MM.1S (cell line): ENCODE measurements around the gene CCDC117.

Source experiments
- DNase-seq: peaks from one replicate; pipeline ENCODE4 v3.0.0-alpha.2; 2015
- H2AFZ ChIP-seq: fragments of 300-600 bp; sonication (generic); 2 replicates; pipeline ENCODE4 v1.6.0; 2016; ENCODE audit warnings: antibody characterized with exemption, low read length
- H3F3A ChIP-seq: fragments of 300-600 bp; sonication (generic); 2 replicates; pipeline ENCODE4 v1.6.1; 2016; ENCODE audit warnings: mild to moderate bottlenecking, antibody characterized with exemption, low read length, moderate library complexity, mixed read lengths; ENCODE audit not compliant: insufficient read depth
- H3K27ac ChIP-seq: fragments of 300-600 bp; sonication (generic); 2 replicates; pipeline ENCODE4 v1.5.1; 2016; ENCODE audit warnings: mild to moderate bottlenecking, low read length
- H3K27me3 ChIP-seq: fragments of 300-600 bp; sonication (generic); replicated peaks from 2 replicates; pipeline ENCODE4 v1.6.0; 2016; ENCODE audit warnings: low read length; ENCODE audit not compliant: insufficient read depth
- H3K36me3 ChIP-seq: fragments of 300-600 bp; sonication (generic); replicated peaks from 2 replicates; pipeline ENCODE4 v1.6.1; 2016; ENCODE audit warnings: mild to moderate bottlenecking, low read length, mixed read lengths; ENCODE audit not compliant: insufficient read depth
- H3K4me1 ChIP-seq: fragments of 300-600 bp; sonication (generic); 2 replicates; pipeline ENCODE4 v1.6.1; 2016; ENCODE audit warnings: low read length, mixed read lengths
- H3K4me2 ChIP-seq: fragments of 300-600 bp; sonication (generic); 2 replicates; pipeline ENCODE4 v1.6.0; 2016; ENCODE audit warnings: low read depth, low read length
- H3K4me3 ChIP-seq: fragments of 300-600 bp; sonication (generic); 2 replicates; pipeline ENCODE4 v1.5.1; 2016; ENCODE audit warnings: low read length, mixed read lengths
- H3K79me2 ChIP-seq: fragments of 300-600 bp; sonication (generic); 2 replicates; pipeline ENCODE4 v1.6.1; 2016; ENCODE audit warnings: mixed run types, low read length, mixed read lengths
- H3K9ac ChIP-seq: fragments of 300-600 bp; sonication (generic); 2 replicates; pipeline ENCODE4 v1.6.1; 2016; ENCODE audit warnings: low read length, mixed read lengths
- H3K9me2 ChIP-seq: fragments of 300-600 bp; sonication (generic); replicated peaks from 2 replicates; pipeline ENCODE4 v1.6.1; 2016; ENCODE audit warnings: mild to moderate bottlenecking, low read length, mixed read lengths; ENCODE audit not compliant: insufficient read depth
- H3K9me3 ChIP-seq: fragments of 300-600 bp; sonication (generic); replicated peaks from 2 replicates; pipeline ENCODE4 v1.6.1; 2016; ENCODE audit warnings: mild to moderate bottlenecking, low read length, mixed read lengths; ENCODE audit not compliant: insufficient read depth
- H4K20me1 ChIP-seq: fragments of 300-600 bp; sonication (generic); 2 replicates; pipeline ENCODE4 v1.6.1; 2016; ENCODE audit warnings: mild to moderate bottlenecking, low read length, moderate library complexity, mixed read lengths; ENCODE audit not compliant: insufficient read depth
- CTCF ChIP-seq: fragments of 300-600 bp; sonication (generic); IDR thresholded peaks from 2 replicates; pipeline ENCODE4 v1.5.1; 2016; ENCODE audit warnings: antibody characterized with exemption, low read length, mixed read lengths
- EZH2 ChIP-seq: fragments of 300-600 bp; sonication (generic); optimal IDR thresholded peaks from 2 replicates; pipeline ENCODE3; 2017; ENCODE audit warnings: low read depth, mild to moderate bottlenecking, antibody characterized with exemption, low read length, mixed read lengths
- EZH2phosphoT487 ChIP-seq: fragments of 300-600 bp; sonication (generic); IDR thresholded peaks from 2 replicates; pipeline ENCODE4 v1.6.1; 2018; ENCODE audit warnings: antibody characterized with exemption, low read length

Gene CCDC117

DNA sequence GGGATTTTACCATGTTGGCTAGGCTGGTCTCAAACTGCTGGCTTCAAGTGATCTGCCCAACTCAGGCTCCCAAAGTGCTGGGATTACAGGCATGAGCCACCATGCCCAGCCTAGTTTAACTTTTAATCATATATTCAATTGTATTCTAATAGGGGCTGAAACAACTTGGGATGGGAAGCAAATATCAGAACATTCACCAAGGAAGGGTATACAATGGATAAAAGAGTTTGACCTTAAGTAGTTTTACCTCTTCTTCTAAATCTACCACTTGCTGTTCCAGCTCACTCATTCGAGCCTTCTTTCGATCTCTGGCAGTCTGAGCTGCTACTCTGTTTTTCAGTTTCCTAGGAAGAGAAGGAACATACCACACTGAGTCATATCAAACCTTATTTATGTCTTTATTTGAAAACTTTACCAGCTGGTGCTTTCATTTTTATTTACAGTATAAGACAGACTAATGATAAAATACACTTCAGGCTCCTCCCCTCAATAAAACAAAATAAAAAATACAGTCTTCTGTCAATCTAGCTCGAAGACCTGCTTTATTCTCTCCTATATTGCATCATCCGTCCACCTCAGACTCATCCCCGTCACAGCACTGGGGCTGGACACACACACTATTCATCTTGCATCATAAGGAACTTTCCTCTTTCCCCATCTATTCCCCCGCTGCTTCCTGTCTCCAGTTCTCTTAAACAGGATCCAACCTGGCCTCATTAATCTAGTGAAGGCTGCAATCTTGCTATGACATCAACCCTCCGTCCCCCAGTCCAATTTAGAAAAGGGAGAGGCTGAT, 26.5 kb downstream of the CCDC117 start:
- no peaks in the 10 kb centered on the region for H3K9me3 ChIP-seq
- H3K36me3 ChIP-seq, result peaks cover 23% of the 10 kb centered on the region
- H2AFZ ChIP-seq, result no peak overlapping the region
- peaks cover 83% of the 10 kb centered on the region for H3K79me2 ChIP-seq
- no peak for TF ChIP-seq CTCF
- TF ChIP-seq EZH2phosphoT487, result no peak
- no peak for TF ChIP-seq EZH2
- peak; percentile 53 for DNase-seq
- H3F3A ChIP-seq, result peaks cover 87% of the 10 kb centered on the region
- peak overlapping the region; percentile 96 for H3K27ac ChIP-seq
- H4K20me1 ChIP-seq, result peaks cover 17% of the 10 kb centered on the region
- H3K27me3 ChIP-seq, result no peaks in the 10 kb centered on the region
- peak overlapping the region; percentile 77 for H3K4me3 ChIP-seq
- peak overlapping the region; percentile 100 for H3K9ac ChIP-seq
- no peaks in the 10 kb centered on the region for H3K9me2 ChIP-seq
- H3K4me1 ChIP-seq, result peaks cover 50% of the 10 kb centered on the region
- H3K4me2 ChIP-seq, result peak overlapping the region; percentile 62

DNA sequence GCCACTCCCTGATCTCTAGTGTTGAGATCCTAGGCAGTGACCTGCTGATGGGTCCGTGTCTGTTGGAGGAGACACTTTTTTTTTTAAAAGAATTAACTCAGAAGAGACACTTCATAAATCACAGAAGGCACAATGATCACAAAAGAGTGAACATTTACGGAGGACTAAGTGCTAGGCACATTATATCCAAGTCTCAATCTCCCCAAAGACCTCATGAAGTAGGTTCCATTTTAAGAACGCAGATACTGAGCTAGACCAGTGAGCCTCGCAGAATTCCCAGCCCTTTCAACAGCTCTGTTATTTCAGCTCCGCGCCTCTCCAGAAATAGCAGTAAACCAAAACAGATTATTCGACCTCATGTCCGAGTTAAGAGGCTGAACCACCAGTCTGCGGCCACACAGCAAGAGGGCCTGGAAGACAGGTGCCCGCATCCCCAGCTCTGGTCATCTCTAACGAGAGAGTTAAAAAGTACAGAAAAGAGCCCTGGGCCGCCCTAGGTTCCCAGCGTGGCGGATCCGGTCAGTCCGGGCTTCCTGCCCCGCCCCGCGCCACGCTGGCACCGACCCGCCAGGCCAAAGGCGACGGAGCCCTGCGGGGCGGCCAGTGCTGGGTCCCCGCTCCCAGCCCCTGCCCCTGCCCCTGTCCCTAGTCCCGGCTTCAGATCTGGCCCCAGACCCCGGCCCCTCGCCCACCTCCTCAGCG, 27.3 kb downstream of the CCDC117 start:
- Histone ChIP-seq H3K9me3 (no peaks in the 10 kb centered on the region), H3K36me3 (peaks cover 23% of the 10 kb centered on the region), H3K79me2 (peaks cover 78% of the 10 kb centered on the region), H3K27ac (peak overlapping the region; percentile 96), H3K4me3 (peak overlapping the region; percentile 77), H4K20me1 (peaks cover 11% of the 10 kb centered on the region), H3F3A (peaks cover 80% of the 10 kb centered on the region), H3K4me1 (peaks cover 43% of the 10 kb centered on the region), H3K27me3 (no peaks in the 10 kb centered on the region), H3K9ac (peak overlapping the region; percentile 100), H2AFZ (no peak overlapping the region), H3K4me2 (peak overlapping the region; percentile 62), H3K9me2 (no peaks in the 10 kb centered on the region)
- DNase-seq, result peak; percentile 33
- no peak for TF ChIP-seq EZH2phosphoT487
- no peak for TF ChIP-seq CTCF
- TF ChIP-seq EZH2, result no peak

GRCh38 chr22:28800308-28801041, 28.0 kb downstream of the CCDC117 start, which contains the start of gene XBP1:
TSS of gene XBP1 (minus strand) at chr22:28800569.
- peak within 1 kb of the TSS; percentile 76 for H3K4me2 ChIP-seq
- peaks cover 17% of the 10 kb centered on the region; the same call in 1 of the 2 replicates for H3K36me3 ChIP-seq
- H3K9ac ChIP-seq, result peak within 1 kb of the TSS; percentile 100
- H2AFZ ChIP-seq, result no peak within 1 kb of the TSS
- no peaks in the 10 kb centered on the region for H3K9me2 ChIP-seq
- TF ChIP-seq CTCF (no peak), EZH2phosphoT487 (no peak), EZH2 (no peak)
- H3K79me2 ChIP-seq, result peaks cover 71% of the 10 kb centered on the region
- peak within 1 kb of the TSS; percentile 96 for H3K27ac ChIP-seq
- H3K9me3 ChIP-seq, result no peaks in the 10 kb centered on the region
- peaks cover 72% of the 10 kb centered on the region for H3F3A ChIP-seq
- peaks cover 35% of the 10 kb centered on the region for H3K4me1 ChIP-seq
- H4K20me1 ChIP-seq, result 0 out of 2 replicates have a peak, but pooled peaks cover 4% of the 10 kb centered on the region
- peak within 1 kb of the TSS; percentile 77 for H3K4me3 ChIP-seq
- H3K27me3 ChIP-seq, result no peaks in the 10 kb centered on the region
- DNase-seq, result peak; percentile 96
